Measurements from ENCODE around the gene SRSF7.
"Not testable (repeated sequence)": the region's sequence is repeated elsewhere in the genome, so short reads cannot be mapped to it uniquely, and the experiment has no call there.

Gene SRSF7

GRCh38 chr2:38754049-38754448 is 2.9 kb upstream of the SRSF7 start:
- DNase-seq (ENCODE audit: low spot score): no peak

DNA sequence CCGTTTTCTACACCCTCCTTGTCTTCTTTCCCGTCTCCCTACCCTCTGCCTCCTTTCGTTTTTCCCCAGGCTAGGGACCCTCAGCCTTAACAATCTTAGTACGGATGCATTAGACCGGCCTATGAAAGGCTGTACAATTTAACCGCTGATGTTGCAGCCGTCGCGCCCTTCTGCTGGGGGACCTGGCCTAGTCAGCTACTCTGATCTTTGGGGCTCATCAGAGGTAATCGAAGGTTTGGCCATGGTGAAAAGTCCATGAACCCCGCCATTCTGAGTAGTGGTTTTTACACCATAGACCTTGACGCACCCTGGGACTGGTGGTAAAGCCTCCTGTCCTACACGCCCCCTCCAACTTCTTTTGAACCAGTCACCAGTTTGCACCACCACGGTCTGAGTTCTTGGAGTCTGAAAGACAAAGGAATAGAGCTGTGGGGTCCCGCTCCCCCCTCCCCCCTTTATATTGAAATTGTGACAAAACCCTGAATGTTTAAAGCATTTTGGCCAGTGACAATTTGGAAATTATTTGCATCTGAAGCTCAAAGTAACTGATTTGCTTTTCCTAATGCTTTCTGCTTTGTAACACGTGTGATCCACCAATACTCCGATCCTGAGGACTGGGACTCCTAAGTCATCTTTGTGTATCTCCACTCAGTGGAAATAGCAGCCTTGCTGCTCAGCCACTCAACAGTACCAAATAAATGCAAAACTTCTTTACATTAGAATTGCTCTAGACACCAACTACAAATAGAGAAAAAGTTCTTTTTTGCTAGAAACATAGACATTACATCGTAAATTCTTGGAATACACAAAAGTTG is 642 bp upstream of the SRSF7 start:
- no peak for DNase-seq (ENCODE audit: low spot score)

- DNase-seq (ENCODE audit: low spot score): no peak
These were observed 910 bp downstream of the SRSF7 start for GRCh38 chr2:38750011-38750890.

DNA sequence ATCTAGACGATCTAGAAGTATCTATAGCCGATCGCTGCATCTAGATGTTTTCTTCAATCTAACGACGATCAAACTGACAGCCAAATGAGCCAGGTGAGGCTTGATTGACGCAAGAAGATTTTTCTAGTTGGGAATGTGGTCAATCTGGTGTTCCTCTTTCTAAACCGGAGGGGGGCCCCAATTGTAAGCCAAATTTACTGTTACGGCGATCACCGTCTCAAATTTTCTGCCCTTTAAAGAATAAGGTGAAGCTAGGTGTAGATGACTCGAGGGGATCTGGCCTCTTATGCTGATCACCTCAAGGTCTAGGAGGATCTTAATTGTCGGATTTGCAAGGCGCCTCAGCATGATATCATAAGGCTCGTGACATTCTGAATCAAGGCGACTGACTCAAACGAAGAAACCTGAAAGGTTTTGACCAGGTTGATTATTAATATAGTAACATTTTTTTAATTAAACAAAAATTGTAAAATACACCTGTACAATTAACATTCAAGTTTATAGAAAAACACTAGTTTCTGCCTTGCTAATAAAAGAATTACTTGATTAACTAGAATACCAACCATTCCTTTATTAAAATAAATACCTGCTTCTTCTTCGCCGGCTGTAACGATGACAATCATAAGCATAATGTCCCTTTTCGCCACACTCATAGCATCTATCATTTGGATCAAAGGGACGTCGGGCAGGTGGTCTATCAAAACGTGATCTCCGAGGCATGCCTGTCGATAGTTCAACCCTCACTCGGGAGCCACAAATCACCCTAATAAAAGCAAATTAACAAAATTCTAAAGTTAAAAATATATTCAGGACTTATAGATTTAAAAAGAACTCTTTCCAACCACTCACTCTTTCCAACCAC is 2.0 kb downstream of the SRSF7 start:
- no peak for DNase-seq (ENCODE audit: low spot score)

- no peak for DNase-seq (ENCODE audit: low spot score)
These were observed 2.8 kb downstream of the SRSF7 start for GRCh38 chr2:38748391-38748790.

DNA sequence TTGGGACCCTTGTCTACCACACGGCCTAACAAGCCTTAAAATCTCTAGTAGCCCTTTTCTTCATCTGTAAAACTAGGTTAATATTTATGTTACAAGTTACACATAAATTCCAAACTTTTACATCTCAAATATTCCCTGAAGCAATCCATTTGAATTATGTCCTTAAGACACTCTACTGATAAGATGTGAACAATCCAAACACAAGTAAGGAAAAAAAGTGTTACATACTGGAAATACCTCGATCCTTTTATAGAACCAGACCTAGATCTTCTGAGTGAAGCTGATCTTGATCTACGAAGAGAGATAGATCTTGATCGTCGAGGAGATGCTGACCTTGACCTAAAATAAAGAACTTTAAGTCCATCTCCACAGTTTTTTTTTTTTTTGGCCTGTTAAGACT is 3.3 kb downstream of the SRSF7 start:
- DNase-seq (ENCODE audit: low spot score): no peak

- DNase-seq (ENCODE audit: low spot score): no peak
These were observed 4.1 kb downstream of the SRSF7 start for GRCh38 chr2:38747007-38747424.

DNA sequence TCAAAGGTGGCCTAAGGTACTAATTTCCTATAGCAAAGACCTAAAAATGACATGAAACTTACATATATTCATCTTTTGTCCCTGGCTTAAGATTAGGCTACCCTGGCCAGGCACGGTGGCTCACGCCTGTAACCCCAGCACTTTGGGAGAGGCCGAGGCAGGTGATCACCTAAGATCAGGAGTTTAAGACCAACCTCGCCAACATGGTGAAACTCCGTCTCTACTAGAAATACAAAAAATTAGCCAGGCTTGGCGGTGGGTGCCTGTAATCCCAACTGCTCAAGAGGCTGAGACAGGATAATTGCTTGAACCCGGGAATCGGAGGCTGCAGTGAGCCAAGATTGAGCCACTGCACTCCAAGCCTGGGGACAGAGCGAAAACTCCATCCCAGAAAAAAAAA is 5.9 kb downstream of the SRSF7 start:
- DNase-seq (ENCODE audit: low spot score): no peak

DNA sequence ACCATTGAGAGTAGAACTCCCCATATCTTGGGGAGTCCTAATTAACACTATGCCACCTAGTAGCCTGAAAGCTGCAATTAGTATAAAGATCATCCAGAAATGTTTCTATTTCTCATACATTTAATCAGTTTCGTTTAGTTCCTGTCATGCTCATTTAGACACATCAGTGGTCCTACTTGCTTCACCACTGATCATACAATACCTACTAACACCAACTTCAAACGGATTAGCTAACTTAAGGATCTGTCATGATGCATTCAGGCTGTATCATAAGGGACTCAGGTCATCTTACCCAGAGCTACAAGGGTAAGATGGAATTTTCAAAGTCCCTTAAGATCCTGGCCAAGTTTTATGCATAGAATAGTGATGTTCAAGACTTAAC is 6.8 kb downstream of the SRSF7 start:
- no peak for DNase-seq (ENCODE audit: low spot score)

- DNase-seq (ENCODE audit: low spot score): no peak
These were observed 7.3 kb downstream of the SRSF7 start for GRCh38 chr2:38743672-38744398.

DNA sequence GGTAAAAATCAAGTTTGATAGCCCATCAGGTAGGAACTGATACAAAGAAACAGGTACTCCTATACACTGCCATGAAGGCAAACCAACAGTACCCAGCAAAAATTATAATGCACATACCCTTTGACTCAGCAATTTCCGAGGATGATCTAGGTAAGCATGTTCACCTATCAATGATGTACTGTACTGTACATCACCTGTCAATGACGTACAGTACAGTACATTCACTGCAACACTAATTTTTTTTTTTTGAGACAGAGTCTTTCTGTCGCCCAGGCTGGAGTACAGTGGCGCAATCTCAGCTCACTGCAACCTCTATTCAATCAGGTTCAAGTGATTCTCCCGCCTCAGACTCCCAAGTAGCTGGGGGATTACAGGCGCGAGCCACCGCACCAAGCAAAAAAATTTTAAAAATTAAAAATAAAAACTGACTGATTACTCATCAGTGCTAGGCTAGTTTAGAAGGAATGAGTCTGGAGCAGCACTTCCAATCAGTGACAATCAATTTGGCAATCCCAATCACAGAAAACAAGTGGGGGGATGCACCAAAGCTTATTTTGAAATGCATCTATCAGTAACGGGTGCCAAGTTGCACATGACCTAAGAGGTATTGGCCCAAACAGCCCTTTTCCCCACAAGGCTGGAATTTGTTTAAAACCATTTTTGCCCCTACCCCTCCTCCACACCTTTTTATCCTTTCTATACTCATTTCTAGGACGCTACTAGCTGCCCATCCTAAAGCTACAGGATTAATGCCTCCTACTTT is 8.2 kb downstream of the SRSF7 start:
- DNase-seq (ENCODE audit: low spot score): no peak

DNA sequence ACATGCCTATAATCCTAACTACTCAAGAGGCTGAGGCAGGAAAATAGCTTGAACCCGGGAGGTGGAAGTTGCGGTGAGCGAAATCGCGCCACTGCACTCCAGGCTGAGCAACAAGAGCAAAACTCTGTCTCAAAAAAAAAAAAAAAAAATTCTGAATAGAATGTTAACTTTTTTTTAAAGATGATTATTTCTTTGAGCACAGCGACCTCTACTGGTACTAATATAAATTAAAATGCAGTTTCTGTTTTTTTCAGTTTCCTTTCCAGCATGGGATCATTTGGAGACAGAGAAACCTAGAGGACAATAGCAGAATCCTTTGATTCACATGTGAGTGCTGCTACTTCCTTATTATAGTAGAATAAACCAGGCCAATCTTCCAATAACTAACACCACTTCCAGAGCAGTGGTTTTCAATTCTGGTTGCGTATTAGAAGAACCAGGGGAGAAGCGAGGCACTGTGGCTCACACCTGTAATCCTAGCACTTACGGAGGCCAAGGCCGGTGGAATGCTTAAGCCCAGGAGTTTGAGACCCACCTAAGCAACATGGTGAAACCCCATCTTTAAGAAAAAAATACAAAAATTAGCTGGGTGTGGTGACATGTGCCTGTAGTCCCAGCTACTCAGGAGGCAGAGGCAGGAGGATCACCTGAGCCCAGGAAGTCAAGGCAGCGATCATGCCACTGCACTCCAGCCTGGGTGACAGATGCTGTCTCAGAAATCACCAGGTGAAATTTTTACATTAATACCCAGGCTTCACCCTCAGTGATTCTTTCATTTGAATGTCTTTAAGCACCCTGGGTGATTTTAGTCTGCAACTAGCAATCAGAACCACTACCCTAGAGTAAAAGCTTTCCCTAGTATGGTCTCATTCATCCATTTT is 10.1 kb downstream of the SRSF7 start:
- peak; percentile 75 for DNase-seq (ENCODE audit: low spot score)

DNA sequence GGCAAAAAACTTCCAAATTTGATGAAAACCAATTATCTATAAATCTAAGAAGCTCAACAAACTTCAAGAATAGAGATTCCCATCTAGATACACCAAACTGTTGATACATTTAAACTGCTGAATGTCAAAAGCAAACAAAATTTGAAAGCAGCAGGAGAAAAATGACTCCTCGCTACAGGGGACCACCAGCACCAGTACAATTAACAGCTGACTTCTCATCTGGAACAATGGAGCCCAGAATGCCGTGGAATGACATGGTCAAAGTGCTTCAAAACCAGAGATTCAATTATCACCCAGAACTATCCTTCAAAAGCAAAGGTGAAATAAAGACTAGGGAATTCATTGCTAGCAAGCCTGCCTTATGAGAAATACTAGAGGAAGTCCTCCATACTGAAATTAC is 11.6 kb downstream of the SRSF7 start:
- no peak for DNase-seq (ENCODE audit: low spot score)

DNA sequence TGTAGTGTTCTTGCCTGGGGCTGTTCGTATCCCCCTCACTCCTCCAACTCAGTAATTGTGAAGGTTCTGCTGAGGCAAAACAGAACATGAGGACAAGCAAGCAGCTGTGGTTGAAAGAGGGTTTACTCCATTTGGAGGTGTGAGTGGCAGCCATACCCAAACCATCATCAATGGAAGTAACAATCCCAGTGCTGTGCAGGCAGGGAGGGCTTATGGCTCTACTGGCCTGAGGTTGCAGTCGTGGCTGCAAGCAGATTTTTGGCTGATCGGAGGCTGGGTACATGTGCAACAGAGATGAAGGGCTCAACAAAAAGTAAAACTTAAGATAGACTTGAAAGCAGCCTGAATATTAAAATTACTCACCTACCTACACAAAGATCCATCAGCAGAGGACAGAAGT is 13.2 kb downstream of the SRSF7 start:
- no peak for DNase-seq (ENCODE audit: low spot score)

DNA sequence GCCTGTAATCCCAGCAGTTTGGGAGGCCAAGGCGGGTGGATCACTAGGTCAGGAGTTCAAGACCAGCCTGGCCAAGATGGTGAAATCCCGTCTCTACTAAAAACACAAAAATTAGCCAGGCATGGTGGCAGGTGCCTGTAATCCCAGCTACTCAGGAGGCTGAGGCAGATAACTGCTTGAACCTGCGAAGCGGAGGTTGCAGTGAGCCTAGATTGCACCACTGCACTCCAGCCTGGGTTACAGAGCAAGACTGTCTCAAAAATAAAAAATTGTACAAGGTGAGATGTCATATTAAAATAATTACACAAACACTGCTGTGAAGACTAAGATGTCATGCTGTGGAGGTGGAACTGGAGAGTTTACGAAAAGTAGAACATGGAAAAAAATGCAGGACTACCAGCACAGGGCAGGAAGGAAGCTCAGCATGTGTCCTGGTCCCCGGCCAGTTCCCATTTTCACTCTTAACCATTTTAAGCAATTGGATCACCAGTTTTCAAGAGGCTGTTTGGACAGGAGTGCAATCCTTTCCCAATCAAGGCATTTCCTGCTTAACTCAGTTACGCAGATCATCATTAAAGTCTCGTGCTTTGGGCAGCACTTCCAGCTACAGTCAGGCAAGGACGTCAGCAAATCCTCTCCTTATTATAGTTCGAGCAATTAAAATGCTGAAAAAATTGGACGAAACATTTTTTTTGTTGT is 14.0 kb downstream of the SRSF7 start:
- not testable (repeated sequence) for DNase-seq (ENCODE audit: low spot score)

DNA sequence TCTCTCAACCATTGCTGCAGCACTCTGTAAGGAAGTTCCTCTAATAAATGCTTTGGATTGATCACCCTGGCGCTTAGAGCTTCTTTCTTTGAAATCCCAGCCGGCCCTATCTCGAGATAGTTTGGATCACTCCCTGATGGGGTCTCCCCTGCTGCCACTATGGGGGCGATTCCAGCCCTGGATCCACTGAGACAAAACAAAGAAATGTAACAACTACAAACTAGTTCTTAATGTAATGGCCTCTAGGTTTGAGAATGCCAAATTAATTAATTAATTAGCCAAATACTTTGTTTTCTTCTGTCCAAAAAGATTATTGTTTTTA is 15.2 kb downstream of the SRSF7 start:
- DNase-seq (ENCODE audit: low spot score): no peak

- no peak for DNase-seq (ENCODE audit: low spot score)
These were observed 16.7 kb downstream of the SRSF7 start for GRCh38 chr2:38734299-38735058.

DNA sequence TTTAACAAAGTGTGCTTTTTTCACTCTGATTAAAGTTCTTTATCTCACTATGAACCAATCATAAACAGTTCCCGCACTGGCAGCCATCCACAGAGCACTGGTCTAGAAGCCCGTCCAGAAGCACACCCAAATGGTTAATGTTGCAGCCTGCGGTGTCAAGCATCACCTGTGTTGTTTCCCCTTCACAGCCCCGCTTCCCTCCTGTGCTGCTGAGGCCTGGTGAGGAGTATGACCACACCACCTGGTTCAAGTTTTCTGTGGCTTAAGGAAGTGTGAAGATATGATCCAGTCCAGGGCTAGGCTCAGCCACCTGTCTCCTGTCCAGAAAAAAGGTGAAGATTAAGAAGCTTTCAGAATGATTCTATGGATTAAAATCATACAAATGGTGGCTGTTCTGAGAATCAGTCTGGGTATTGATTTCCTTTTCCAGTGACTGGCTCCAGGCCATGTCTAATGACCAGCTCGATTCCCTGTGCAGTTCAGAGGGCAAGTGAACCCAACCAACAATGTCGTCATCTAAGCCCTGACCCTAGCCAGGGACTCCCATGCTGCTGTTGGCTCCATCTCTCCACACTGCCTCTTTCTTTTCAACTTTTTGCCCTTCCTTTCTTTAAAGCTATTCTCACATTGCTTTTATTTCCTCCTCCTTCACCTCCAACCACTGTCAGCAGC is 17.7 kb downstream of the SRSF7 start:
- no peak for DNase-seq (ENCODE audit: low spot score)
